ENCODE measurements around the gene IL9.

GRCh38 chr5:135867599-135867998, 28.0 kb downstream of the IL9 start:
- TF ChIP-seq POLR2A (IDR thresholded peaks at IDR 0.05): no peak
- TF ChIP-seq CTCF (IDR thresholded peaks at IDR 0.05): no peak
